Measurements from ENCODE around the gene DPP6. TPM values are rescaled to one million over a fixed set of nuclear protein-coding genes. Genes with fewer than 3 reads are reported as not detected.

The DPP6 gene
- total and polyA plus RNA-seq, 2 of the 8 experiments (the other 6 are each of a cell fraction or from before 2014, with no cell fraction given) = 4.7 to 6.8 TPM

- no peak for TF ChIP-seq CHD7 (IDR thresholded peaks at IDR 0.05; ENCODE audit: insufficient replicate concordance, low read length)
- TF ChIP-seq CEBPB (IDR thresholded peaks at IDR 0.05; ENCODE audit: low read depth, low read length) = no peak
Observed at GRCh38 chr7:154767821-154768415, 715.7 kb downstream of the DPP6 start (continued).
